B cell (primary cell): Measurements from ENCODE around the gene DOHH. TPM values are rescaled to one million over a fixed set of nuclear protein-coding genes. Genes with fewer than 3 reads are reported as not detected.
"Not testable (repeated sequence)": the region's sequence is repeated elsewhere in the genome, so short reads cannot be mapped to it uniquely, and the experiment has no call there.

Experiments
- ATAC-seq: fragments of 200-7000 bp; cut with Tn5 transposase; one replicate; pipeline ENCODE4 v1.10.0; 2021; ENCODE audit warnings: low read depth, mild to moderate bottlenecking, moderate number of reproducible peaks, moderate library complexity
- CTCF ChIA-PET: fragments of 350-600 bp; sonication (Branson Sonifier 250); formaldehyde crosslinking; loops from one replicate; lab custom pipeline; 2021; ENCODE audit warnings: antibody characterized with exemption, inconsistent platforms; lab: Charles Lee
- POLR2A ChIA-PET: fragments of 350-600 bp; sonication (Branson Sonifier 250); formaldehyde crosslinking; loops from one replicate; lab custom pipeline; 2021; ENCODE audit warnings: antibody characterized with exemption; lab: Charles Lee
- DNase-seq: peaks from one replicate; pipeline ENCODE4 v3.0.0; 2013
- H2AFZ ChIP-seq: 2 replicates; pipeline ENCODE4 v1.6.1; 2012; ENCODE audit warnings: mild to moderate bottlenecking, low read depth, low read length; ENCODE audit not compliant: insufficient read depth, poor library complexity, severe bottlenecking
- H3K27ac ChIP-seq, 2 donors: 1 replicate in 1 of 2; 2 replicates in 1 of 2; pipeline ENCODE4 v1.5.1; 2012 to 2013; ENCODE audit warnings: low read length in 2 of 2, mild to moderate bottlenecking in 2 of 2, moderate library complexity in 1 of 2
- H3K27me3 ChIP-seq, 4 experiments: fragments of 200-600 bp in 1 of 4; sonication (generic) in 1 of 4; replicated peaks in 1 of 4; 1 replicate in 2 of 4; 2 replicates in 2 of 4; pipeline versions ENCODE4 v1.6.1 to v1.7.0; 2013 to 2016; ENCODE audit warnings: low read length in 3 of 4, mild to moderate bottlenecking in 2 of 4, mixed read lengths in 1 of 4, moderate library complexity in 1 of 4; ENCODE audit not compliant: insufficient read depth in 4 of 4, control insufficient read depth in 3 of 4; ENCODE audit errors: control extremely low read depth in 1 of 4
- H3K36me3 ChIP-seq, 2 experiments: replicated peaks in 1 of 2; 1 replicate in 1 of 2; 2 replicates in 1 of 2; pipeline versions ENCODE4 v1.6.1 to v1.7.1; 2013; ENCODE audit warnings: low read length in 1 of 2; ENCODE audit not compliant: insufficient read depth in 2 of 2, control insufficient read depth in 1 of 2; ENCODE audit errors: control extremely low read depth in 1 of 2, extremely low read depth in 1 of 2
- H3K4me1 ChIP-seq, 2 donors: fragments of 200-600 bp in 1 of 2; sonication (generic) in 1 of 2; 1 replicate in 1 of 2; 2 replicates in 1 of 2; pipeline versions ENCODE4 v1.5.1 to v1.6.1; 2013 to 2017; ENCODE audit warnings: low read length in 2 of 2; ENCODE audit not compliant: control insufficient read depth in 2 of 2, insufficient read depth in 2 of 2
- H3K4me2 ChIP-seq: replicated peaks from 2 replicates; pipeline ENCODE3; 2012; ENCODE audit warnings: mild to moderate bottlenecking, low read depth, low read length; ENCODE audit not compliant: poor library complexity, severe bottlenecking
- H3K4me3 ChIP-seq, 5 experiments: fragments of 200-600 bp in 1 of 5; sonication (generic) in 1 of 5; 1 replicate in 3 of 5; 2 replicates in 2 of 5; pipeline versions ENCODE4 v1.5.1 to v1.7.0; 2011 to 2016; ENCODE audit warnings: low read length in 4 of 5, mild to moderate bottlenecking in 4 of 5, low read depth in 2 of 5, control low read depth in 1 of 5, moderate library complexity in 1 of 5; ENCODE audit not compliant: insufficient read depth in 1 of 5; ENCODE audit errors: control extremely low read depth in 1 of 5, extremely low read depth in 1 of 5
- H3K79me2 ChIP-seq: fragments of 200-600 bp; sonication (generic); one replicate; pipeline ENCODE4 v1.6.0; 2016; ENCODE audit warnings: low read length; ENCODE audit not compliant: control insufficient read depth, insufficient read depth
- H3K9ac ChIP-seq: fragments of 200-600 bp; sonication (generic); 2 replicates; pipeline ENCODE4 v1.6.1; 2017; ENCODE audit warnings: mild to moderate bottlenecking, low read length, moderate library complexity
- H3K9me3 ChIP-seq, 3 donors: one replicate each; pipeline versions ENCODE4 v1.6.1 to v1.7.1; 2013; ENCODE audit warnings: low read length in 2 of 3; ENCODE audit not compliant: control insufficient read depth in 2 of 3, insufficient read depth in 1 of 3; ENCODE audit errors: control extremely low read depth in 1 of 3
- H4K20me1 ChIP-seq: 2 replicates; pipeline ENCODE4 v1.6.0; 2012; ENCODE audit warnings: mild to moderate bottlenecking, low read length; ENCODE audit not compliant: insufficient read depth, control insufficient read depth, poor library complexity, severe bottlenecking
- H3K27ac Mint-ChIP-seq: one replicate; pipeline ENCODE4 v1.8.0; 2021; ENCODE audit warnings: mixed read lengths
- H3K27me3 Mint-ChIP-seq: one replicate; pipeline ENCODE4 v1.8.0; 2021; ENCODE audit warnings: mixed read lengths
- H3K4me1 Mint-ChIP-seq: one replicate; pipeline ENCODE4 v1.8.0; 2021; ENCODE audit warnings: mixed read lengths
- H3K4me3 Mint-ChIP-seq: one replicate; pipeline ENCODE4 v1.8.0; 2021; ENCODE audit warnings: mixed read lengths
- H3K9me3 Mint-ChIP-seq: one replicate; pipeline ENCODE4 v1.8.0; 2022; ENCODE audit warnings: mixed read lengths; ENCODE audit not compliant: insufficient read depth
- EZH2 ChIP-seq: IDR thresholded peaks from 2 replicates; pipeline ENCODE4 v1.6.1; 2012; ENCODE audit warnings: borderline replicate concordance, low read depth, mild to moderate bottlenecking, moderate library complexity, low read length; ENCODE audit not compliant: insufficient read depth, poor library complexity, severe bottlenecking
- WGBS: methylation state at CpG from one replicate; pipeline ENCODE4 v1.1.5; 2013; ENCODE audit warnings: missing lambda C conversion rate; ENCODE audit not compliant: insufficient coverage; 5-methylcytosine and 5-hydroxymethylcytosine counted together
- intact Hi-C: fragments of 100-400 bp; cut with micrococcal nuclease; formaldehyde crosslinking; loops from one replicate; pipeline ENCODE4 v1.10.0; 2022
- polyA plus RNA-seq: library from polyadenylated mRNA; depleted of rRNA; stranded (reverse); fragments of >200 nt; gene quantifications from 2 replicates; pipeline ENCODE4 v1.2.3, GENCODE V29; 2012
- total RNA-seq, 2 donors: library from RNA; stranded (reverse); fragments of 120-200 nt in 1 of 2; gene quantifications; 1 replicate in 1 of 2; 2 replicates in 1 of 2; pipeline versions ENCODE4 v1.2.3 to v1.2.4, GENCODE V29; 2013 to 2022
- TF ChIP-seq, protein P1 (sequence below): fragments of 200-600 bp; IDR thresholded peaks from one replicate; pipeline ENCODE4 v1.8.0; 2022; ENCODE audit warnings: antibody characterized with exemption, mild to moderate bottlenecking

Gene DOHH
- total and polyA plus RNA-seq, 2 donors (not counting 1 experiment from before 2014, with no cell fraction given) = 6.6 to 8.6 TPM

DNA sequence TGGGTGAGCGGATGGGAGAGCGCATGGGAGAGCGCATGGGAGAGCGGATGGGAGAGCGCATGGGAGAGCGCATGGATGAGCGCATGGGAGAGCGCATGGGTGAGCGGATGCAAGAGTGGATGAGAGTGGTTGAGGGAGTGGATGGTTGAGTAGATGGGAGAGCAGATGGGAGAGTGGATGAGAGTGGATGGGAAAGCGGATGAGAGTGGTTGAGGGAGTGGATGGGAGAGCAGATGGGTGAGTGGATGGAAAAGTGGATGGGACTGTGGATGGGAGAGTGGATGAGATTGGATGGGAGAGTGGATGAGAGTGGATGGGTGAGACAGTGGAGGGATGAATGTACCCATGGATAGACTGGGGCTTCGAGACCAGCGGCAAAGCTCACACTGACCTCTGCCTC is 29.9 kb upstream of the DOHH start:
- ATAC-seq (no peak), DNase-seq (no peak)
- Mint-ChIP-seq H3K9me3 (no peaks in the 10 kb centered on the region), H3K4me3 (no peak overlapping the region), H3K27ac (no peak overlapping the region), H3K27me3 (no peaks in the 10 kb centered on the region), H3K4me1 (no peaks in the 10 kb centered on the region)
- H3K4me2 ChIP-seq = no peak overlapping the region
- ChIA-PET POLR2A (no interaction called here), CTCF (no interaction called here)
- no peaks in the 10 kb centered on the region for H3K9me3 ChIP-seq
- no peaks in the 10 kb centered on the region for H3K27me3 ChIP-seq
- H3K9ac ChIP-seq = no peak overlapping the region
- H3K4me3 ChIP-seq = no peak overlapping the region
- TF ChIP-seq, protein P1, sequence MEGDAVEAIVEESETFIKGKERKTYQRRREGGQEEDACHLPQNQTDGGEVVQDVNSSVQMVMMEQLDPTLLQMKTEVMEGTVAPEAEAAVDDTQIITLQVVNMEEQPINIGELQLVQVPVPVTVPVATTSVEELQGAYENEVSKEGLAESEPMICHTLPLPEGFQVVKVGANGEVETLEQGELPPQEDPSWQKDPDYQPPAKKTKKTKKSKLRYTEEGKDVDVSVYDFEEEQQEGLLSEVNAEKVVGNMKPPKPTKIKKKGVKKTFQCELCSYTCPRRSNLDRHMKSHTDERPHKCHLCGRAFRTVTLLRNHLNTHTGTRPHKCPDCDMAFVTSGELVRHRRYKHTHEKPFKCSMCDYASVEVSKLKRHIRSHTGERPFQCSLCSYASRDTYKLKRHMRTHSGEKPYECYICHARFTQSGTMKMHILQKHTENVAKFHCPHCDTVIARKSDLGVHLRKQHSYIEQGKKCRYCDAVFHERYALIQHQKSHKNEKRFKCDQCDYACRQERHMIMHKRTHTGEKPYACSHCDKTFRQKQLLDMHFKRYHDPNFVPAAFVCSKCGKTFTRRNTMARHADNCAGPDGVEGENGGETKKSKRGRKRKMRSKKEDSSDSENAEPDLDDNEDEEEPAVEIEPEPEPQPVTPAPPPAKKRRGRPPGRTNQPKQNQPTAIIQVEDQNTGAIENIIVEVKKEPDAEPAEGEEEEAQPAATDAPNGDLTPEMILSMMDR = no peak
- TF ChIP-seq EZH2 = no peak
- no peak overlapping the region for H3K27ac ChIP-seq
- over 99% methylated on average over 12 of the region's 12 CpGs for WGBS
- intact Hi-C loops = no loop called here
- peaks cover 15% of the 10 kb centered on the region for H3K79me2 ChIP-seq
- peaks cover 40% of the 10 kb centered on the region for H4K20me1 ChIP-seq
- H3K4me1 ChIP-seq = no peaks in the 10 kb centered on the region
- H3K36me3 ChIP-seq = peaks cover 0 to 69% of the 10 kb centered on the region in 2 experiments
- no peak overlapping the region for H2AFZ ChIP-seq

DNA sequence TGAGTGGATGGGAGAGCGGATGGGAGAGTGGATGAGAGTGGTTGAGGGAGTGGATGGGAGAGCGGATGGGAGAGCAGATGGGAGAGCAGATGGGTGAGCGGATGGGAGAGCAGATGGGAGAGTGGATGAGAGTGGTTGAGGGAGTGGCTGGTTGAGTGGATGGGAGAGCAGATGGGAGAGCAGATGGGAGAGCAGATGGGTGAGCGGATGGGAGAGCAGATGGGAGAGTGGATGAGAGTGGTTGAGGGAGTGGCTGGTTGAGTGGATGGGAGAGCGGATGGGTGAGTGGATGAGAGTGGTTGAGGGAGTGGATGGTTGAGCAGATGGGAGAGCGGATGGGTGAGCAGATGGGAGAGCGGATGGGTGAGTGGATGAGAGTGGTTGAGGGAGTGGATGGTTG is 28.8 kb upstream of the DOHH start:
- H2AFZ ChIP-seq, DNase-seq, H3K4me1 ChIP-seq, ATAC-seq, H3K4me3 Mint-ChIP-seq, H3K4me3 ChIP-seq, H3K9ac ChIP-seq, intact Hi-C loops, H3K4me2 ChIP-seq, POLR2A ChIA-PET, H3K27ac Mint-ChIP-seq, H3K9me3 ChIP-seq, H3K27ac ChIP-seq, H3K27me3 Mint-ChIP-seq, CTCF ChIA-PET, H3K9me3 Mint-ChIP-seq, H3K27me3 ChIP-seq, H3K4me1 Mint-ChIP-seq: not testable (repeated sequence)
- Histone ChIP-seq H3K36me3 (peaks cover 0 to 69% of the 10 kb centered on the region in 2 experiments), H3K79me2 (peaks cover 22% of the 10 kb centered on the region), H4K20me1 (peaks cover 46% of the 10 kb centered on the region)
- 100% methylated on average over 7 of the region's 7 CpGs for WGBS
